Measurements from ENCODE around the gene ENOX1.

Gene ENOX1

DNA sequence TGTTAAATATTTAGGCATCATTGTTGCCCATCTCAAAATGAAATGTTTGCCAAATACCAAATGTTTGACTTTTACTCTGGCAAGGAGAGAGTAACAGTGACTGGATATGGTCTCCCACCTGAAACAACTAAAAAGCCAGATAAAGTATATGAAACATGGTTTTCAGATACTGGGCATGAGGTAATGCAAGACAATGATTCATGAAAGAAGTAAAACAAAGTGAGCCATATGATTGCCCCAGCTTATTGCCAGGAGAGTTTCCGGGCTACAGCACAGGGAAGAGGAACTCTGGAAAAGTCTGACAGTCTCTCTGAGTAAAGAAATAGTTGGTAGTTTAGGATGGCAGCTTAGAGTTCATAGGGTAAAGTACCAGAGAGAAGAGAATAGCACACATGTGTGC lies 408.8 kb downstream of the ENOX1 start:
- Histone ChIP-seq H3K9ac (ENCODE audit: low read length) (no peak overlapping the region), H3K27ac (ENCODE audit: low read depth, low read length, poor library complexity, severe bottlenecking) (no peak overlapping the region), H3K4me3 (ENCODE audit: low read depth, low read length, poor library complexity, severe bottlenecking) (no peak overlapping the region), H3K79me2 (ENCODE audit: insufficient read depth, low read length) (no peaks in the 10 kb centered on the region), H3K9me3 (ENCODE audit: low read length) (0 out of 2 replicates have a peak, but pooled peaks cover 2% of the 10 kb centered on the region), H3K27me3 (ENCODE audit: insufficient read depth, low read length) (no peaks in the 10 kb centered on the region), H3K4me2 (ENCODE audit: low read length) (no peak overlapping the region), H3F3A (ENCODE audit: insufficient read depth, low read length) (no peaks in the 10 kb centered on the region), H4K20me1 (ENCODE audit: insufficient read depth, low read length) (no peaks in the 10 kb centered on the region), H3K36me3 (ENCODE audit: insufficient read depth, low read length) (no peaks in the 10 kb centered on the region), H3K4me1 (ENCODE audit: insufficient read depth, low read length, severe bottlenecking) (no peaks in the 10 kb centered on the region), H3K9me2 (ENCODE audit: low read depth, low read length) (no peaks in the 10 kb centered on the region), H2AFZ (ENCODE audit: low read length) (no peak overlapping the region)
- TF ChIP-seq, protein P1, sequence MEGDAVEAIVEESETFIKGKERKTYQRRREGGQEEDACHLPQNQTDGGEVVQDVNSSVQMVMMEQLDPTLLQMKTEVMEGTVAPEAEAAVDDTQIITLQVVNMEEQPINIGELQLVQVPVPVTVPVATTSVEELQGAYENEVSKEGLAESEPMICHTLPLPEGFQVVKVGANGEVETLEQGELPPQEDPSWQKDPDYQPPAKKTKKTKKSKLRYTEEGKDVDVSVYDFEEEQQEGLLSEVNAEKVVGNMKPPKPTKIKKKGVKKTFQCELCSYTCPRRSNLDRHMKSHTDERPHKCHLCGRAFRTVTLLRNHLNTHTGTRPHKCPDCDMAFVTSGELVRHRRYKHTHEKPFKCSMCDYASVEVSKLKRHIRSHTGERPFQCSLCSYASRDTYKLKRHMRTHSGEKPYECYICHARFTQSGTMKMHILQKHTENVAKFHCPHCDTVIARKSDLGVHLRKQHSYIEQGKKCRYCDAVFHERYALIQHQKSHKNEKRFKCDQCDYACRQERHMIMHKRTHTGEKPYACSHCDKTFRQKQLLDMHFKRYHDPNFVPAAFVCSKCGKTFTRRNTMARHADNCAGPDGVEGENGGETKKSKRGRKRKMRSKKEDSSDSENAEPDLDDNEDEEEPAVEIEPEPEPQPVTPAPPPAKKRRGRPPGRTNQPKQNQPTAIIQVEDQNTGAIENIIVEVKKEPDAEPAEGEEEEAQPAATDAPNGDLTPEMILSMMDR (IDR thresholded peaks at IDR 0.05; ENCODE audit: low read length) = no peak
- TF ChIP-seq EZH2 (IDR thresholded peaks at IDR 0.05; ENCODE audit: borderline replicate concordance, low read length) = no peak

DNA sequence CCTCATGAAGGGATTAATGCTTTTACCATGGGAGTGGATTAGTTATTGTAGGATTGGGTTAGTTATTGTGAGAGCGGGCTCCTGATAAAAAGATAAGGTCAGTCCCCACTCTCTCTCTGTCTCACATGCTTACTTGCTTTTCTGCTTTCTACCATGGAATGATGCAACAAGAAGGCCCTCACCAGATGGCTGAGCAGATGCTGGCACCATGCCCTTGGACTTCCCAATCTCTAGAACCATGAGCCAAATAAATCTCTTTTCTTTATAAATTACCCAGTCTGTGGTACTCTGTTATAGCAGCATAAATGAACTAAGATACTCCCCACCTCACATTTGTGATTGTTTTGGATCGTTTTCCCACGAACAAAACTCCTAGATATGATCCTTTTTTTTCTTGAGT lies 409.6 kb downstream of the ENOX1 start:
- Histone ChIP-seq H3K9ac (ENCODE audit: low read length) (no peak overlapping the region), H3K4me2 (ENCODE audit: low read length) (no peak overlapping the region), H3K27me3 (ENCODE audit: insufficient read depth, low read length) (no peaks in the 10 kb centered on the region), H3K79me2 (ENCODE audit: insufficient read depth, low read length) (no peaks in the 10 kb centered on the region), H3K36me3 (ENCODE audit: insufficient read depth, low read length) (no peaks in the 10 kb centered on the region), H3F3A (ENCODE audit: insufficient read depth, low read length) (no peaks in the 10 kb centered on the region), H2AFZ (ENCODE audit: low read length) (no peak overlapping the region), H4K20me1 (ENCODE audit: insufficient read depth, low read length) (no peaks in the 10 kb centered on the region), H3K27ac (ENCODE audit: low read depth, low read length, poor library complexity, severe bottlenecking) (no peak overlapping the region), H3K4me1 (ENCODE audit: insufficient read depth, low read length, severe bottlenecking) (no peaks in the 10 kb centered on the region), H3K9me3 (ENCODE audit: low read length) (0 out of 2 replicates have a peak, but pooled peaks cover 2% of the 10 kb centered on the region), H3K4me3 (ENCODE audit: low read depth, low read length, poor library complexity, severe bottlenecking) (no peak overlapping the region), H3K9me2 (ENCODE audit: low read depth, low read length) (no peaks in the 10 kb centered on the region)
- TF ChIP-seq, protein P1 (IDR thresholded peaks at IDR 0.05; ENCODE audit: low read length) = no peak
- TF ChIP-seq EZH2 (IDR thresholded peaks at IDR 0.05; ENCODE audit: borderline replicate concordance, low read length) = no peak

DNA sequence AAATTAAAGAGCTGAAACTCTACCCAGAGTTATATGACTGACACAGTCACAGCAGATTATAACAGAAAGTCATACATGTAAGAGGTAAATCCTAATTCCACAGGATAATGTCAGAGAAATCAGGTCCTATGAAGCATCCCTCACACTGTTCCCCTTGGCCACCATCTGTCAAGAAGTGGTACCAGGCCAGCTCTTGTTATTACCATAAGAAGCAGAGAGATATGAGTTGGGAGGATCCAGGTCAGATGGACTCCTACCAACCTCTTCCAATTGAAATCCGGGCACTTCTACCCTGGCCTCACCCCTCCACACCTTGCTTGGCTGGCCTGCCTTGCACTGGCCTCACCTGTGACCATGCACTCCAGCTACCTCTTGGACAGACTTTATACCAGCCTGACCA lies 410.2 kb downstream of the ENOX1 start:
- Histone ChIP-seq H3K9me3 (ENCODE audit: low read length) (0 out of 2 replicates have a peak, but pooled peaks cover 2% of the 10 kb centered on the region), H3K27me3 (ENCODE audit: insufficient read depth, low read length) (no peaks in the 10 kb centered on the region), H3K4me2 (ENCODE audit: low read length) (no peak overlapping the region), H3K4me1 (ENCODE audit: insufficient read depth, low read length, severe bottlenecking) (no peaks in the 10 kb centered on the region), H3K9ac (ENCODE audit: low read length) (no peak overlapping the region), H3K79me2 (ENCODE audit: insufficient read depth, low read length) (no peaks in the 10 kb centered on the region), H3F3A (ENCODE audit: insufficient read depth, low read length) (no peaks in the 10 kb centered on the region), H4K20me1 (ENCODE audit: insufficient read depth, low read length) (no peaks in the 10 kb centered on the region), H3K4me3 (ENCODE audit: low read depth, low read length, poor library complexity, severe bottlenecking) (no peak overlapping the region), H3K36me3 (ENCODE audit: insufficient read depth, low read length) (no peaks in the 10 kb centered on the region), H3K27ac (ENCODE audit: low read depth, low read length, poor library complexity, severe bottlenecking) (no peak overlapping the region), H3K9me2 (ENCODE audit: low read depth, low read length) (no peaks in the 10 kb centered on the region), H2AFZ (ENCODE audit: low read length) (no peak overlapping the region)
- TF ChIP-seq, protein P1 (IDR thresholded peaks at IDR 0.05; ENCODE audit: low read length) = no peak
- TF ChIP-seq EZH2 (IDR thresholded peaks at IDR 0.05; ENCODE audit: borderline replicate concordance, low read length) = no peak

Measured in OCI-LY1 (cell line).